ENCODE results near the gene ZNF319. TPM values are rescaled to one million over a fixed set of nuclear protein-coding genes. Genes with fewer than 3 reads are reported as not detected.

Gene ZNF319
- total and polyA plus RNA-seq, 7 donors, result 2.0 to 8.8 (median 6.6) TPM

GRCh38 chr16:58038219-58038641 lies 37.8 kb upstream of the ZNF319 start:
- no peak for ATAC-seq
- H3K27ac ChIP-seq, result no peak overlapping the region
- H3K4me1 ChIP-seq, result peaks cover 18% of the 10 kb centered on the region
- peak in 1 of 2 donors; percentile 36 for DNase-seq
- intact Hi-C loops (cut with DNase I), result no loop called here
- 90 to 93% (median 92%) methylated on average over 17 to 20 of the region's 20 CpGs for WGBS, 3 donors
- H3K9me3 ChIP-seq, result no peaks in the 10 kb centered on the region
- peaks cover 3 to 45% of the 10 kb centered on the region in 2 donors for H3K36me3 ChIP-seq (ENCODE audit: insufficient read depth in 1 of 2, low read depth in 1 of 2)
- TF ChIP-seq CTCF (IDR thresholded peaks at IDR 0.05), result no peak
- H3K4me3 ChIP-seq, result no peak overlapping the region
- no peaks in the 10 kb centered on the region for H3K27me3 ChIP-seq (ENCODE audit: insufficient read depth in 3 of 3, low read length in 2 of 3)

- H3K9me3 ChIP-seq, result no peaks in the 10 kb centered on the region
- no peak overlapping the region for H3K27ac ChIP-seq
- H3K4me3 ChIP-seq, result no peak overlapping the region
- H3K4me1 ChIP-seq, result peaks cover 25% of the 10 kb centered on the region
- 93 to 96% (median 94%) methylated on average over 16 of the region's 16 CpGs for WGBS, 3 donors
- peaks cover 3 to 40% of the 10 kb centered on the region in 2 donors for H3K36me3 ChIP-seq (ENCODE audit: insufficient read depth in 1 of 2, low read depth in 1 of 2)
- intact Hi-C loops (cut with DNase I), result no loop called here
- ATAC-seq (no peak), DNase-seq (no peak)
- H3K27me3 ChIP-seq (ENCODE audit: insufficient read depth in 3 of 3, low read length in 2 of 3), result no peaks in the 10 kb centered on the region
- no peak for TF ChIP-seq CTCF (IDR thresholded peaks at IDR 0.05)
Measured at GRCh38 chr16:58037365-58038057, 37.0 kb upstream of the ZNF319 start.

- ATAC-seq (no peak), DNase-seq (no peak)
- Histone ChIP-seq H3K4me3 (no peak overlapping the region), H3K9me3 (no peaks in the 10 kb centered on the region), H3K27me3 (ENCODE audit: insufficient read depth in 3 of 3, low read length in 2 of 3) (no peaks in the 10 kb centered on the region), H3K27ac (no peak overlapping the region), H3K36me3 (ENCODE audit: insufficient read depth in 1 of 2, low read depth in 1 of 2) (peaks cover 3 to 35% of the 10 kb centered on the region in 2 donors), H3K4me1 (peaks cover 28% of the 10 kb centered on the region)
- TF ChIP-seq CTCF (IDR thresholded peaks at IDR 0.05), result no peak
- 95 to 96% (median 95%) methylated on average over 6 of the region's 6 CpGs for WGBS, 3 donors
- intact Hi-C loops (cut with DNase I), result no loop called here
Measured at GRCh38 chr16:58036943-58037342, 36.5 kb upstream of the ZNF319 start.

- Histone ChIP-seq H3K36me3 (ENCODE audit: insufficient read depth in 1 of 2, low read depth in 1 of 2) (peaks cover 3 to 21% of the 10 kb centered on the region in 2 donors), H3K4me1 (peaks cover 33% of the 10 kb centered on the region), H3K27ac (no peak overlapping the region), H3K27me3 (ENCODE audit: insufficient read depth in 3 of 3, low read length in 2 of 3) (no peaks in the 10 kb centered on the region), H3K9me3 (no peaks in the 10 kb centered on the region), H3K4me3 (no peak overlapping the region)
- WGBS, 3 donors, result 46 to 53% (median 49%) methylated on average over 14 of the region's 14 CpGs
- ATAC-seq (peak in 3 of 4 donors; percentile 25 to 83 (median 28)), DNase-seq (no peak)
- TF ChIP-seq CTCF (IDR thresholded peaks at IDR 0.05), result no peak
- intact Hi-C loops (cut with DNase I), result no loop called here
Measured at GRCh38 chr16:58035356-58036170, 35.1 kb upstream of the ZNF319 start.

All from psoas muscle (tissue), 8 donors.